DOHH2 (cell line): ENCODE data around the gene KDM1B.

ENCODE experiments used
- CTCF ChIP-seq: fragments of 200-600 bp; sonication (generic); IDR thresholded peaks from one replicate; pipeline ENCODE4 v1.5.1; 2014; ENCODE audit warnings: antibody characterized with exemption, mild to moderate bottlenecking, low read depth, low read length; ENCODE audit not compliant: poor library complexity, severe bottlenecking
- EZH2phosphoT487 ChIP-seq: fragments of 200-600 bp; sonication (generic); IDR thresholded peaks from 2 replicates; pipeline ENCODE4 v1.6.1; 2017; ENCODE audit warnings: borderline replicate concordance, mild to moderate bottlenecking, antibody characterized with exemption, low read length, moderate library complexity, mixed read lengths

DNA sequence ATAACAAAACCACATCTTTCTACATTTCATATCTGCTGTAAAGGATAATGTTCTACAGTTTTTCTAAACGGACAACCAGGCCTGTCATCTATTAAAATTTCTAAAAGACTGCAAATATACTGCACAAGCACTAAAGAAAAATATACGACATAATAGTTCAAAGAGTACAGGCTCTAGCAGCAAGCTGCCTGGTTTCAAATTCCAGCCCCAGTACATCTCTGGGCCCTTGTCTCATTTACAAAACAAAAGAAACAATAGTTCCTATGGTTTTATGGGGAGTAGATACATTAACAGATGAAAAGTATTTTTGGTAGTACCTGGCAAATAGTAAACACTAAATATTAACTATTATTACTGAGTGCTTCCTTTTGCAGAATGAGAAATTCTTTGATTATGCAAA, 85.0 kb downstream of the KDM1B start:
- TF ChIP-seq CTCF (no peak), EZH2phosphoT487 (no peak)
